GM19351 (cell line): ENCODE measurements around the gene IGFBP1.
"Not testable (repeated sequence)": the region's sequence is repeated elsewhere in the genome, so short reads cannot be mapped to it uniquely, and the experiment has no call there.

Source experiments
- ATAC-seq: cut with Tn5 transposase; IDR thresholded peaks from one replicate; pipeline ENCODE4 v1.9.1; 2021; ENCODE audit warnings: mild to moderate bottlenecking, moderate library complexity; ENCODE audit not compliant: unreplicated experiment

IGFBP1 gene

GRCh38 chr7:45888185-45888992 lies at the start of gene IGFBP1:
TSS of gene IGFBP1 (plus strand) at chr7:45888488. CDS start at chr7:45888653, 165 bp downstream.
- ATAC-seq = no peak

- ATAC-seq = not testable (repeated sequence)
Measured at GRCh38 chr7:45838852-45839251, 49.4 kb upstream of the IGFBP1 start.

- peak; percentile 95 for ATAC-seq
Measured at GRCh38 chr7:45841926-45842717, 46.2 kb upstream of the IGFBP1 start.

- ATAC-seq = not testable (repeated sequence)
Measured at GRCh38 chr7:45846536-45846935, 41.8 kb upstream of the IGFBP1 start.

GRCh38 chr7:45848734-45849133 lies 39.6 kb upstream of the IGFBP1 start:
- not testable (repeated sequence) for ATAC-seq

- ATAC-seq = not testable (repeated sequence)
Measured at GRCh38 chr7:45852984-45853383, 35.3 kb upstream of the IGFBP1 start.

- not testable (repeated sequence) for ATAC-seq
Measured at GRCh38 chr7:45853491-45853890, 34.8 kb upstream of the IGFBP1 start.

GRCh38 chr7:45855680-45856079 lies 32.6 kb upstream of the IGFBP1 start:
- ATAC-seq = not testable (repeated sequence)

- not testable (repeated sequence) for ATAC-seq
Measured at GRCh38 chr7:45856888-45857287, 31.4 kb upstream of the IGFBP1 start.

GRCh38 chr7:45863715-45864114 lies 24.6 kb upstream of the IGFBP1 start:
- no peak for ATAC-seq

GRCh38 chr7:45865594-45866410 lies 22.5 kb upstream of the IGFBP1 start:
- no peak for ATAC-seq

- ATAC-seq = no peak
Measured at GRCh38 chr7:45867471-45867870, 20.8 kb upstream of the IGFBP1 start.

GRCh38 chr7:45869426-45869825 lies 18.9 kb upstream of the IGFBP1 start:
- no peak for ATAC-seq

GRCh38 chr7:45872116-45873034 lies 15.9 kb upstream of the IGFBP1 start:
- ATAC-seq = peak; percentile 59

- ATAC-seq = no peak
Measured at GRCh38 chr7:45873035-45873354, 15.3 kb upstream of the IGFBP1 start, which contains the start of gene CCDC201. TSS of gene CCDC201 (minus strand) at chr7:45873082. CDS start at chr7:45873007, 75 bp downstream.

- no peak for ATAC-seq
Measured at GRCh38 chr7:45873355-45873754, 14.9 kb upstream of the IGFBP1 start.

- ATAC-seq = no peak
Measured at GRCh38 chr7:45874408-45875131, 13.7 kb upstream of the IGFBP1 start.

- no peak for ATAC-seq
Measured at GRCh38 chr7:45876519-45876918, 11.8 kb upstream of the IGFBP1 start.

- no peak for ATAC-seq
Measured at GRCh38 chr7:45878457-45879144, 9.7 kb upstream of the IGFBP1 start.
